GM21737 (cell line): ENCODE data around the gene APEH.

Experiments
- ATAC-seq: cut with Tn5 transposase; IDR thresholded peaks from one replicate; pipeline ENCODE4 v1.9.1; 2021; ENCODE audit warnings: mild to moderate bottlenecking, moderate library complexity; ENCODE audit not compliant: unreplicated experiment

APEH gene

GRCh38 chr3:49711489-49711888 lies 37.3 kb downstream of the APEH start:
- ATAC-seq, result no peak

GRCh38 chr3:49712166-49712565 lies 38.0 kb downstream of the APEH start:
- ATAC-seq, result no peak

DNA sequence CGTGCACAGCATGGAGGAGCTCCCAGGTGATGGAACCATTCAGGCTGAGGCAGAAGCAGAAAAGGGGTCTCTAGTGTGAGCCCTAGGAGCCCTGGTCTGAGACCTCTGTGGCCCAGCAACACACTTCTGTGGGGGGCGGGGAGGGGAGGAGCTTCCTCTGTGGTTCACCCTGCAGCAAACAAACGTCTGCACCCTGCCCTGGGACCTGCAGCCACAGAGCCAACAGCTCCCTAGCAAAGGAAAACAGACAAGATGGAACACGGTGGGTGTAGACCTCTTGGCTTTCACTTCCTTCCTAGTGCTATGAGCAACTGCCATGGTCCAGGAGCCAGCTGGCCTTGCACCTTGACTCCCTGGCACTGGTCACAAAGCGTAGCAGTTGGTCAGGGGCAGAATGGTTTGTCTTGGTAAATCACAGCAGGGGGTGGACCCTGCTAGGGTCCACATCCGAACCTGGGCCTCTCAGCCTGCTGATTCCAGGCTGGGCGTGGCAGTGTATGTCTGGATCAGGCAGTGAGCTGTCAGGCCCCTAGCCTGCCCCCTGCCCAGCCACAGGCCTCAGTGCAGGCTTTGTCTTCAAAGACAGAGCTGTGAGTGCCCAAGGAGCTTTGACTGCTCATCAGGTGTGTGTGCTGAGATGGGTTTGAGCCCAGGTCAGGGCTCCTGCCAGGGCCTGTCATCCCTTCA lies 38.6 kb downstream of the APEH start:
- ATAC-seq, result no peak

DNA sequence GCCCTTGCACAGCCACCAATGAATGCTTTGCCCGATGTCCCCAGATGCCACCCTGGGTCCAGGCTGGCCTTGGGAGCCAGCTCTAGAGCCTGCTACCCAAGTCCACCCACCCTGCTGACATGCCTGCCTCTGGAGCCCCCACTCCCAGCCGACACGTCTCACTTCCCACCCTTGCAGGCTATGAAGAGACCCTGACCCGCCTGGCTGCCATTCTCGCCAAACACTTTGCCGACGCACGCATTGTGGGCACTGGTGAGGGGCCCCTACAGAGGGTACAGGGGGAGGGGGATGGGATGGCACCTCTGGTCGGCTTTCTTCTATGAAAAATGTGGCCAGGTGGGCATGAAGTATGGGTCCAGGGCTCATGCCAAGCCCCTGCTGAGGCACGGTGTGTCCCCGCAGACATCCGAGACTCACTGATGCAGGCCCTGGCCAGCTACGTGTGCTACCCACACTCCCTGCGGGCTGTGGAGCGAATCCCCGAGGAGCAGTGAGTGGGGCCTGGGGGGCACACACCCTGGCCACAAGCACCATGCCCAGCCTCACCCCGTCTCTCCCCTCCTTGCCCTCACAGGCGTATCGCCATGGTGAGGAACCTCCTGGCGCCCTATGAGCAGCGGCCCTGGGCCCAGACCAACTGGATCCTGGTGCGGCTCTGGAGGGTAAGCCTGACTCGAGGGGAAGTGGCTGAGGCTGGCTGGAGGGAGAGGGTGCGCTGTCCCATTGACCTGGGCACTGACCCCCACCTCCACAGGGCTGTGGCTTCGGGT lies 39.4 kb downstream of the APEH start:
- ATAC-seq, result no peak

- ATAC-seq, result no peak
Observed at GRCh38 chr3:49714728-49715550, 40.8 kb downstream of the APEH start.

GRCh38 chr3:49715611-49716121 lies 41.5 kb downstream of the APEH start:
- no peak for ATAC-seq

DNA sequence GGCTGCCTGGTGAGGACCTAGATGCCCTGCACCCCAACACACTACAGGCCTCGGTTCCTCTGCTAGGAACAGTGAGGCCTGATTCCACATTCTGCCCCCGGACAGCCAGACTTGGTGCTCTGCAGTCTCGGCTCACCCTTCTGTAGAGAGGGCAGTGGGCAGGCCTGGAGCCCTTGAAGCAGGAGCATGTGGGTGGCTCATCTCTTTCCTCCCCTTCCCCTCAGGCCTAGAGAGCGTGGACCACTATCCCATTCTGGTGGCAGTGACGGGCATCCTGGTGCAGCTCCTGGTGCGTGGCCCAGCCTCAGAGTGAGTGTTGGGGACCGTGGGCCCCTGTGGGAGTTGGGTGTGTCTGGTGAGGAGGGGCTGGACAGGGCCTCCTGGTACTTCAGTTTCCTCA lies 42.0 kb downstream of the APEH start:
- ATAC-seq, result no peak

- no peak for ATAC-seq
Observed at GRCh38 chr3:49716691-49717210, 42.6 kb downstream of the APEH start.

GRCh38 chr3:49717211-49717958 lies 43.2 kb downstream of the APEH start:
- ATAC-seq, result no peak

DNA sequence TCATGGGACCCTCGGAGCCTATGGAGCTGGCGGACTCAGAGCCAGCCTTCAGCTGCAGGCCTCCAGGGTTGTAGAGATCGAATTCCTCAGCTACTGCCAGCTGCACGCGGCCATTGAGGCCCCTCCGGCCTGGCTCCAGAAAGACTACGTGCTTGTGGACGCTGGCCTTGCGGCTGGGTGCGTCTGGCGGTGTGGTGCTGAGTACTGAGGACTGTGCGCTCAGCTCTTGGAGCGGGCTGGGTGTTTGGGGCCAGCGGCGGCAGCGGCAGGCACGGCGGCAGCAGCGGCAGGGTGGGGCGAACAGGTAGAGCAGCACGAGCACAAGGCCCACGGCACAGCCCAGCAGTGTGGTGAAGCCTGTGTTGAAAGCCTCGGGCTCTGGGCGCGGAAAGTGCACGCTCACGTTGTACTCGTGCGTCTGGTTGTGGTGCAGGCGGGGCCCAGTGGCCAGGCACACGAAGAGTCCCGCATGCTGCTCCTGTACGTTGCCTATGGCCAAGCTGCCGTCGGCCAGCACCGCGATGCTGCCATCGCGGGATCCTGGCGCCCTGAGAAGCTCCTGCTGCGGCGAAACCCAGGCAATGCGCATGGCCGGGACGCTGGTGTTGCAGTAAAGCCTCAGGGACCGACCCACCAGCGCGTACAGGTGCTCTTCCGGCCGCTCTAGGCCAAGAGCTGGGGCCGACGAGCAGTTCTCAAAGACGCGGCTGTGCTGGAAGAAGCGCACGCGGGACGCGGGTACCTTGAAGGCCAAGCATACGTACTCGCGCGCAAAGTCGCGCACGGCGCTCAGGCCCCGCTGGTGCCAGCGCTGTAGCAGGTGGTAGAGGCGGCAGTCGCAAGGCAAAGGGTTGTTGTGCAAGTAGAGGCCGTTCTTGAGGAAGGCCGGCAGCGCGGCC lies 44.1 kb downstream of the APEH start:
- no peak for ATAC-seq

DNA sequence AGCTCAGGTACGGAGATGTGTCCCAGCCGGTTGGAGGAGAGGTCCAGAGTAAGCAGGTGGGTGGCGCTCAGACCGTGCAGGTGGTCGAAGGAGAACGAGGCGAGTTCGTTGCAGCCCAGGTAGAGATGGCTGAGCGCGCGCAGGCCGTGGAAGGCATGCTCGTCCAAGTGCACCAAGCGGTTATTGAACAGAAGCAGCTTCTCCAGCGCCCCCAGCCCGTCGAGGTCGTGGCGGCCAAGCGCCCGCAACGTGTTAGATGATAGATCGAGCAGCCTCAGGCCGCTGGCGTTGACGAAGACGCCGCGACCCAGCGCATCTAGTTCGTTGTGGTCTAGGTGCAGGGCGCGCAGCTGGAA lies 44.7 kb downstream of the APEH start:
- ATAC-seq, result no peak

DNA sequence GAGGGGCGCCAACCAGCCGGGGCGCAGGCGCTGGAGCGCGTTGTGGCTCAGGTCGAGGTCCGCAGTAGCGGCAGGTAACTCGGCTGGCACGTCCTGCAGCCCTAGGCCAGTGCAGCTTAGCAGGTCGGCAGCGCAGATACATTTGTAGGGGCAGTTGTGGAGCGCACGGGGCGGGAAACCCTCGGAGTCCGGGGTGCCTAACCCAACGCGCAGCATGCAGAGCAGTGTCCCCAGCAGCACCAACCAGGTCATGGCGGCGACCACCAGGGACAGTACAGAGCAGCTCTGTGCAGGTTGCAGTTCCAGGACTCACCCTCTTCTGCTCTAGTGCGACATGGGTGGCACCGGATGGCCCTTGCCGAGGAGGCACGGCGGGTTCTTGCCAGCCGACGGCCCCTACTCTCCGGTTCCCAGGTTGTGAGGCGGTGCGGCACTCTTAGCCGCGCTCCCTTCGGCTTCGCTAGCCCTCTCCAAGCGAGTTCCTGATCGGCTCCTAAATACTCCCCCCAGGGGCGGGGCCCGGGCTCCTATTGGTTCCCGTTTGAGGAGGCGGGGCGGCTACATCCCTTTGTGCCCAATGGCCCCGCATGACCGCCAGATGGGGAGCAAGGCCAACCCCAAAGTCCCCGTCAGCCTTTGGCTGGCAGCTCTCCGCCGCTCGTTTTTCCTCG lies 45.2 kb downstream of the APEH start, which contains the start of gene AMIGO3:
Gene AMIGO3, minus strand, starts transcription at position 471 of the 671 bp plus-strand sequence. Its CDS starts 219 bp downstream, at position 252.
- peak; percentile 55 for ATAC-seq

GRCh38 chr3:49720855-49721595 lies 46.9 kb downstream of the APEH start:
- ATAC-seq, result no peak

- no peak for ATAC-seq
Observed at GRCh38 chr3:49721596-49721895, 47.4 kb downstream of the APEH start.

GRCh38 chr3:49721896-49722781 lies 48.0 kb downstream of the APEH start:
- no peak for ATAC-seq

- no peak for ATAC-seq
Observed at GRCh38 chr3:49722896-49723295, 48.7 kb downstream of the APEH start.

- no peak for ATAC-seq
Observed at GRCh38 chr3:49723296-49723627, 49.1 kb downstream of the APEH start.
